NB4 (cell line): ENCODE measurements around the gene LRRN4CL.
"Not testable (repeated sequence)": the region's sequence is repeated elsewhere in the genome, so short reads cannot be mapped to it uniquely, and the experiment has no call there.

Experiments used
- DNase-seq: peaks from one replicate; pipeline ENCODE4 v3.0.0; 2010; ENCODE audit warnings: low read depth
- H3K4me3 ChIP-seq: one replicate; pipeline ENCODE4 v1.5.1; 2011; ENCODE audit warnings: mild to moderate bottlenecking, low read depth, low read length, moderate library complexity
- CTCF ChIP-seq: IDR thresholded peaks from one replicate; pipeline ENCODE4 v1.5.1; 2012; ENCODE audit warnings: low read depth, low read length
- MAX ChIP-seq: IDR thresholded peaks from 2 replicates; pipeline ENCODE4 v1.6.1; 2011; ENCODE audit warnings: low read depth, low read length
- MYC ChIP-seq: IDR thresholded peaks from 2 replicates; pipeline ENCODE4 v1.6.1; 2011; ENCODE audit warnings: low read depth, low read length
- POLR2A ChIP-seq: IDR thresholded peaks from 2 replicates; pipeline ENCODE4 v1.6.1; 2011; ENCODE audit warnings: mild to moderate bottlenecking; ENCODE audit not compliant: insufficient read length; ENCODE audit errors: extremely low read depth

The LRRN4CL gene

GRCh38 chr11:62654297-62654696 is 35.0 kb downstream of the LRRN4CL start:
- DNase-seq: no peak
- no peak overlapping the region for H3K4me3 ChIP-seq
- TF ChIP-seq POLR2A: no peak
- no peak for TF ChIP-seq CTCF
- TF ChIP-seq MAX: no peak

- TF ChIP-seq POLR2A: no peak
- TF ChIP-seq MYC: no peak
- no peak for TF ChIP-seq CTCF
- TF ChIP-seq MAX: no peak
- no peak for DNase-seq
Observed at GRCh38 chr11:62652161-62653006, 36.9 kb downstream of the LRRN4CL start.

GRCh38 chr11:62650283-62650682 is 39.0 kb downstream of the LRRN4CL start:
- DNase-seq, H3K4me3 ChIP-seq: not testable (repeated sequence)

More at GRCh38 chr11:62652161-62653006, 36.9 kb downstream of the LRRN4CL start:
- H3K4me3 ChIP-seq: peak overlapping the region; percentile 97

GRCh38 chr11:62649486-62649885 is 39.8 kb downstream of the LRRN4CL start:
- no peak for DNase-seq
- TF ChIP-seq CTCF: no peak
- H3K4me3 ChIP-seq: no peak overlapping the region

GRCh38 chr11:62648967-62649364 is 40.4 kb downstream of the LRRN4CL start:
- TF ChIP-seq MYC: no peak
- no peak for TF ChIP-seq POLR2A
- no peak for TF ChIP-seq MAX
- H3K4me3 ChIP-seq: no peak overlapping the region

GRCh38 chr11:62648185-62648966 is 41.0 kb downstream of the LRRN4CL start:
- DNase-seq: no peak
- TF ChIP-seq CTCF (no peak), MAX (no peak), POLR2A (no peak), MYC (no peak)
- H3K4me3 ChIP-seq: no peak overlapping the region

More at GRCh38 chr11:62648967-62649364, 40.4 kb downstream of the LRRN4CL start:
- DNase-seq: no peak

- TF ChIP-seq POLR2A: no peak
- TF ChIP-seq CTCF: no peak
- TF ChIP-seq MYC: no peak
- no peak for TF ChIP-seq MAX
- no peak overlapping the region for H3K4me3 ChIP-seq
- DNase-seq: no peak
Observed at GRCh38 chr11:62647609-62648005, 41.7 kb downstream of the LRRN4CL start.
